Measurements from ENCODE around the gene JRKL. TPM values are rescaled to one million over a fixed set of nuclear protein-coding genes. Genes with fewer than 3 reads are reported as not detected.

The JRKL gene
- total and polyA plus RNA-seq, 2 of the 13 experiments (the other 11 are each of a cell fraction or from before 2014, with no cell fraction given): 3.2 to 4.5 TPM

- TF ChIP-seq, protein P1, sequence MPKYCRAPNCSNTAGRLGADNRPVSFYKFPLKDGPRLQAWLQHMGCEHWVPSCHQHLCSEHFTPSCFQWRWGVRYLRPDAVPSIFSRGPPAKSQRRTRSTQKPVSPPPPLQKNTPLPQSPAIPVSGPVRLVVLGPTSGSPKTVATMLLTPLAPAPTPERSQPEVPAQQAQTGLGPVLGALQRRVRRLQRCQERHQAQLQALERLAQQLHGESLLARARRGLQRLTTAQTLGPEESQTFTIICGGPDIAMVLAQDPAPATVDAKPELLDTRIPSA (CRISPR knock-in tag; IDR thresholded peaks at IDR 0.05; ENCODE audit: borderline replicate concordance): no peak
- TF ChIP-seq KDM5A (IDR thresholded peaks at IDR 0.05; ENCODE audit: borderline replicate concordance, low read length) (peak; percentile 71), MEIS2 (CRISPR knock-in tag; IDR thresholded peaks at IDR 0.05) (no peak), PTBP1 (IDR thresholded peaks at IDR 0.05; ENCODE audit: low read depth, low read length, poor library complexity, severe bottlenecking) (no peak), ATAD3A (CRISPR knock-in tag; IDR thresholded peaks at IDR 0.05) (no peak), PITX1 (CRISPR knock-in tag; IDR thresholded peaks at IDR 0.05) (peak; percentile 26; the same call in 1 of the 2 replicates), RORA (CRISPR knock-in tag; IDR thresholded peaks at IDR 0.05) (no peak), MIER2 (CRISPR knock-in tag; IDR thresholded peaks at IDR 0.05) (no peak)
These were observed 46.7 kb upstream of the JRKL start, which contains the start of gene MAML2 (continued) for GRCh38 chr11:96342961-96343711.

DNA sequence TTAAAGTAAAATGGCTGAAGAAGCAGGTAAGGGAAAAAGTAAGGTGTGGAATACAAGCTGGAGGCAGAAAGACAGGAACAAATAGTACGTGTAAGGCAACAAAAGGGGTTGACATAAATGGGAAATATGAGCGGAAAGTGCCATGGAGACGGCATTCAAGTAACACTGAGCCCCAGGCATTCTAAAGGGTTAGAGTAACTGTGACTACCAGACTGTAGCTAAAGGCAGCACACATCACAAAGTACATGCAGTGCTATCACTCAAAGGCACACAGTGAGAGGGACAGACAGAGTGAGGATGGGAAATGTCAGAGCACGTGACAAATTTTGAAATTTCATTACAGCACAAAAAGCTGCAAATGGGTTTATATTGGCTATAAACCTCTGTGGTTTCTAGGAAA lies 33.0 kb upstream of the JRKL start:
- Histone ChIP-seq H3K4me2 (ENCODE audit: low read depth, low read length) (no peak overlapping the region), H2AFZ (ENCODE audit: low read length) (no peak overlapping the region), H3K9me3 (ENCODE audit: low read length) (no peaks in the 10 kb centered on the region), H3K36me3 (replicated peaks in 1 of 2; ENCODE audit: control insufficient read depth in 1 of 2, insufficient read depth in 2 of 2, low read length in 2 of 2) (peaks cover 4 to 35% of the 10 kb centered on the region in 2 experiments), H3K9ac (ENCODE audit: insufficient read depth, low read depth, low read length) (no peak overlapping the region), H3K79me2 (ENCODE audit: insufficient read depth, low read length) (no peaks in the 10 kb centered on the region), H3K4me1 (ENCODE audit: insufficient read depth, low read length) (no peaks in the 10 kb centered on the region), H3K27ac (ENCODE audit: extremely low read length, insufficient read depth, low read length) (no peak overlapping the region), H3K27me3 (ENCODE audit: control insufficient read depth in 1 of 2, insufficient read depth in 2 of 2, low read length in 2 of 2) (no peaks in the 10 kb centered on the region), H4K20me1 (ENCODE audit: insufficient read depth, low read length) (no peaks in the 10 kb centered on the region), H3K4me3 (replicated peaks in 1 of 3; ENCODE audit: insufficient read depth in 1 of 3, low read depth in 2 of 3, low read length in 3 of 3) (no peak overlapping the region)
- in situ Hi-C loops (cut with HindIII; ENCODE audit: extremely low pct_ligation_motif_present, low pct_unique_long_range_greater_than_20kb) (no loop called here), intact Hi-C loops (cut with micrococcal nuclease; ENCODE audit: unreplicated experiment) (no loop called here)
- CTCF ChIA-PET (ENCODE audit: low intra/inter-chr PET ratio, low total read pairs): no interaction called here
- FAIRE-seq (no peak), ATAC-seq (no peak), DNase-seq (ENCODE audit: low spot score) (no peak)
- BruUV-seq (replicated peaks): no TSS peak
- POLR2A ChIA-PET: no interaction called here
- 97% methylated on average over 4 of the region's 4 CpGs for WGBS (ENCODE audit: low lambda C conversion rate)
- TF ChIP-seq ZNF143 (CRISPR knock-in tag; IDR thresholded peaks at IDR 0.05): no peak
- TF ChIP-seq, protein P2, sequence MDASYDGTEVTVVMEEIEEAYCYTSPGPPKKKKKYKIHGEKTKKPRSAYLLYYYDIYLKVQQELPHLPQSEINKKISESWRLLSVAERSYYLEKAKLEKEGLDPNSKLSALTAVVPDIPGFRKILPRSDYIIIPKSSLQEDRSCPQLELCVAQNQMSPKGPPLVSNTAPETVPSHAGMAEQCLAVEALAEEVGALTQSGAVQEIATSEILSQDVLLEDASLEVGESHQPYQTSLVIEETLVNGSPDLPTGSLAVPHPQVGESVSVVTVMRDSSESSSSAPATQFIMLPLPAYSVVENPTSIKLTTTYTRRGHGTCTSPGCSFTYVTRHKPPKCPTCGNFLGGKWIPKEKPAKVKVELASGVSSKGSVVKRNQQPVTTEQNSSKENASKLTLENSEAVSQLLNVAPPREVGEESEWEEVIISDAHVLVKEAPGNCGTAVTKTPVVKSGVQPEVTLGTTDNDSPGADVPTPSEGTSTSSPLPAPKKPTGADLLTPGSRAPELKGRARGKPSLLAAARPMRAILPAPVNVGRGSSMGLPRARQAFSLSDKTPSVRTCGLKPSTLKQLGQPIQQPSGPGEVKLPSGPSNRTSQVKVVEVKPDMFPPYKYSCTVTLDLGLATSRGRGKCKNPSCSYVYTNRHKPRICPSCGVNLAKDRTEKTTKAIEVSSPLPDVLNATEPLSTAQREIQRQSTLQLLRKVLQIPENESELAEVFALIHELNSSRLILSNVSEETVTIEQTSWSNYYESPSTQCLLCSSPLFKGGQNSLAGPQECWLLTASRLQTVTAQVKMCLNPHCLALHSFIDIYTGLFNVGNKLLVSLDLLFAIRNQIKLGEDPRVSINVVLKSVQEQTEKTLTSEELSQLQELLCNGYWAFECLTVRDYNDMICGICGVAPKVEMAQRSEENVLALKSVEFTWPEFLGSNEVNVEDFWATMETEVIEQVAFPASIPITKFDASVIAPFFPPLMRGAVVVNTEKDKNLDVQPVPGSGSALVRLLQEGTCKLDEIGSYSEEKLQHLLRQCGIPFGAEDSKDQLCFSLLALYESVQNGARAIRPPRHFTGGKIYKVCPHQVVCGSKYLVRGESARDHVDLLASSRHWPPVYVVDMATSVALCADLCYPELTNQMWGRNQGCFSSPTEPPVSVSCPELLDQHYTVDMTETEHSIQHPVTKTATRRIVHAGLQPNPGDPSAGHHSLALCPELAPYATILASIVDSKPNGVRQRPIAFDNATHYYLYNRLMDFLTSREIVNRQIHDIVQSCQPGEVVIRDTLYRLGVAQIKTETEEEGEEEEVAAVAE (CRISPR knock-in tag; IDR thresholded peaks at IDR 0.05; ENCODE audit: borderline replicate concordance): no peak
- no peak for TF ChIP-seq SMAD9 (CRISPR knock-in tag; IDR thresholded peaks at IDR 0.05)
- TF ChIP-seq, protein P3, sequence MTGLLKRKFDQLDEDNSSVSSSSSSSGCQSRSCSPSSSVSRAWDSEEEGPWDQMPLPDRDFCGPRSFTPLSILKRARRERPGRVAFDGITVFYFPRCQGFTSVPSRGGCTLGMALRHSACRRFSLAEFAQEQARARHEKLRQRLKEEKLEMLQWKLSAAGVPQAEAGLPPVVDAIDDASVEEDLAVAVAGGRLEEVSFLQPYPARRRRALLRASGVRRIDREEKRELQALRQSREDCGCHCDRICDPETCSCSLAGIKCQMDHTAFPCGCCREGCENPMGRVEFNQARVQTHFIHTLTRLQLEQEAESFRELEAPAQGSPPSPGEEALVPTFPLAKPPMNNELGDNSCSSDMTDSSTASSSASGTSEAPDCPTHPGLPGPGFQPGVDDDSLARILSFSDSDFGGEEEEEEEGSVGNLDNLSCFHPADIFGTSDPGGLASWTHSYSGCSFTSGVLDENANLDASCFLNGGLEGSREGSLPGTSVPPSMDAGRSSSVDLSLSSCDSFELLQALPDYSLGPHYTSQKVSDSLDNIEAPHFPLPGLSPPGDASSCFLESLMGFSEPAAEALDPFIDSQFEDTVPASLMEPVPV (CRISPR knock-in tag; IDR thresholded peaks at IDR 0.05): no peak

Measured in HepG2 (cell line).